HG03460 (cell line): ENCODE results near the gene HERC2.

ENCODE experiments used
- ATAC-seq: cut with Tn5 transposase; IDR thresholded peaks from one replicate; pipeline ENCODE4 v1.9.1; 2021; ENCODE audit not compliant: unreplicated experiment

HERC2 gene

DNA sequence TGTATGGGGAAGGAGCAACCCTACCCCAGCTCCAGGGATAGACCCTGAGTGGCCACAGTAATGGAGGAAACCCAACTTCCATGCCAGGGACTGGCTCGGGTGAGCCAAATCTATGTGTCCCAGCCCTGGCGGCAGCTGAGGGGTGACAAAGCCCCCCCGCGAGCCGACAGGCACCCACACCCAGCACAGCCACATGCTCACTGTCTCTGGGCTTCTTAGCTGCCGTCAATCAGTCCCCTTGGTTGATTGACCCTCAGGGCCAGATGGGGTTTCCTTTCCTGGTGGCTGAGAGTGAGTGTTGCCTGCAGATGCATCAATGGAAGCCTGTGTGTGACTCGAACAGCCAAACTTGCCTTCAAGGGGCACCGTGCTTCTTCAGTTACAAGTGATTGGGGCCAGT, 220.8 kb downstream of the HERC2 start:
- no peak for ATAC-seq

DNA sequence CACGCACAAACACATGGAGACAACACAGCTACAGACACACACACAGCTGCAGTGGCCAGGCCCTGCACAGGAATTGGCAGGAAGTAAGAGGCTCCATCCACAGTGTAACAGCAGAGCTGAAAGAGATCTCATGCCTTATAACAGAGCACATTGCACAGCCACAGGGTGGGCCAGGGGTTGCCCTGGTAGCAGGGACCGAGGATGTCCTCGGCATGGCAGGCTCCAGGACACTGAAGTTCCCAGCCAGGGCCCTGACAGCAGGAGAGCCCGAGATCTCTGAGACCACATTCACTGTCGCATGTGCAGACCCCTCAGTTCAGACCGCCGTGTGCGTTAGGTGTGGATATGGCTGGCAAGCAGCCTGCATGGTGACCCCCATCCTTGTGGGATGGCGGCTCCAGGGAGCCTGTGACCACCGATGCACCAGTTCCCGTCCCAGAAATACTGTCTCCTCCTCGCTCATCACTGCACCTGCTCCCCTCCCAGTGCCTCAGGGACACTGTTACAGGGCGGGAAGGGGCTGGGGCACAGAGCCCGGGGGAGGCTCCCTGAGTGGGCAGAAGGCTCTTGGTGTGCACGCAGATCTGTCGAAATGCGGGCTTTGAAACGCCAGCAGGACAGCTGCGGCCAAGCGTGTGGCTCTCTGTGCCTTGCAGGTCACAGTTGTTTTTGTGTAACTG, 221.3 kb downstream of the HERC2 start:
- no peak for ATAC-seq

DNA sequence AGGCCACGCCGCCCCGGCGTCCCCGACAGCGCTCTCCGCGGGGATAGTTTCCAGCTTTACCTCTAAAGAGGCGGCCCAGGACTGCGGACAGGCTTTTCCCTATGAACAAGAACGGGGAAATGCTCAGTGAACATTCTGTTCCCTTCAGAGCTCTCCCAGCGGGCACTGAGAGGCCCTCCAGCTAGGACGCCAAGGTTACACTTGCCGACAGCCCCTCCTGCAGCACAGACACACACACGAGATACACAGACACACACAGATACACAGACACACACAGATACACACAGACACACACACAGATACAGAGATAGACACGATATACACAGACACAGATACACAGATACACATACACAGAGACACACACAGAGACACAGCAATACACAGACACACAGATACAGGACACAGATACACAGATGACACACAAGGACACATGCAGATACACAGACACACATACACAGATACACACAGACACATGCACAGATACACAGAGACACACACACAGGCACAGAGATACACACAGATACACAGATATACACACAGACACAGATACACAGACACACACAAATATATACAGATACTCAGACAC, 222.3 kb downstream of the HERC2 start:
- ATAC-seq: no peak

DNA sequence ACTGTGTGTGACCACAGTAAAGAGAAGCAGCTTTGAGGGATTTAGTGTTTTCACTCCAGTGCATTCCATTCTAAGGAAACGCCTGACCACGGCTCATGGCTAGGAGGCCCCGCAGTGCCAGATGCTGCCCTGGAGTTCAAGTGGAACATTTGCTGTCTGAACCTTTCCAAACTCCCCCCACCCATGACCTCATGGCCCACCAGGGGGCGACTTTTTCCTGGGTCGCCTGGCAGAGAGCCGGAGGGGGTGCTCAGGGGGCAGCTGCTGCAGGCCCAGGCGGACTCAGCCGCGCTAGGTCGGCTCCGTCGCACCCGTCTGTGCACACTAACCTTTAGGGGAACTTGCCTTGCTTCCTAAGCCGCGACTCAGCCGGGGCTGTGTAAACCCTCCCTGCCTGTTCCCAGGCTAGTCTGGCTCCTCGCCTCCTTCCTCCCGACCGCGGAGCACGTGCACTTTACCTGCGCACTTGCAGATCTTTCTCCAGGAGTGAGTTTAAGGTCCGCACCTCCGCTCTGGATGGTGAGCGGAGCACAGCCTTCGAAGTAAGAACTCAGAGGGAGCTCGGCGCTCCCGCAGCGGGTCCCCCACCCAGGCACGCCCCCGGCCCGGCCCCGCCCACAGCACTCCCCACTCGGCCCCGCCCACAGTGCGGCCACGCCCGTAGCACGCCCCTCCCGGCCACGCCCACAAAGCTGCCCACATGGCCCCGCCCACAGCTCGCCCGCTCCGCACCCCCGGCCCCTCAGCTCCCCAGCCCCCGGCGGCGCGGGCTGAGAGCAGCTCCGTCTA, 223.0 kb downstream of the HERC2 start, which contains the start of gene OCA2:
TSS of gene OCA2 (minus strand) at position 550 of the 789 bp plus-strand sequence. CDS start 17,441 bp downstream, outside the sequence.
- no peak for ATAC-seq

DNA sequence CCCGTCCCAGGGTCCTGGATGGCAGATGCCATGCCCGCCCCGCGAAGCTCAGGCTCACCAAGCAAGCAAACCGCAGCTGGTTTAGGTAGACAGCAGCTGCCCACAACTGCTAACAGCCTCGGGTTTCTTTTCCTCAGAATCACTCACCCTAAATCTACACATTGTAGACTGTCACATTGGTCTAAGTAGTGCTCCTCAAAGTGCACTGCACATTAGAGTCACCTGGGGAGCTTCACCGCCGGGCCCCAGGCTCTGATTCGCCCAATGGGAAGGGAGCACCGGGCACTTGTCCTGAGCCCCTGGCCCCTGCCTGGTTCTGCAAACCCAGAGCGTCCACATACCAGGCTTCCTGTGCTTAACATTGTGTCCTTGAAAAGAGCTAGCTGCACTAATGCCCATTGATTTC, 223.6 kb downstream of the HERC2 start:
- ATAC-seq: no peak

DNA sequence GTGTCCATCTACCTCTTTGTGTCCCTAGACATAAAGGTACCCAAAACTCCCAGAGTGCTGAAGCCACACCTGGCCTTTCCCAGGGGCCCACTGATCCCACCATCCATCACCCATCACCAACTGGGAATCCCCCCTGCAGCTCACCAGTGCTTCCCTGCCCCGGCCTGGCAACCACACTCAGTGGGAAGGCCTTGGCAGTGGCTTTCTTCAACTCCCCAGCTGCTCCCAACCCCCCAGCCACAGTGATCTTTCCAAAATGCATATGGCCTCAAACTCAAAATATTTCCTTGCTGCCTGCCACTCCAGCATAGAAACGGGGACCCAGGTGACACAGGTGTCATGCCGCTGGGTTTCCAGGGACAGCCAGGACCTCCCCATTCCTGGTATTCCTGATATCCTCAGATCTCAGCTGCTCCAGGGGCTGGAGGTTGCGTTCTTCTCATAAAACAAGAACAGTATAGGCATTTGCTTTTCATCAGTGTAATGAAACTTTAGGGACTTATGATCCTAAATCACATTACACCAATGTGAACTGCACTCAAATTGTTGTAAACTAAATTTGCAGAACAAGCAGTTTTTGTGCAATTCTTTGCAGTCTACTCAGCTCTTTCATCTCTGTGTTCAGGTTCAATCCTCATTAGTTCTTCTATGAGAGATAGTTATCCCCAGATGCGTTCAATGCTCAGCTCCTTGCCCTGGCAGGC, 224.2 kb downstream of the HERC2 start:
- no peak for ATAC-seq

DNA sequence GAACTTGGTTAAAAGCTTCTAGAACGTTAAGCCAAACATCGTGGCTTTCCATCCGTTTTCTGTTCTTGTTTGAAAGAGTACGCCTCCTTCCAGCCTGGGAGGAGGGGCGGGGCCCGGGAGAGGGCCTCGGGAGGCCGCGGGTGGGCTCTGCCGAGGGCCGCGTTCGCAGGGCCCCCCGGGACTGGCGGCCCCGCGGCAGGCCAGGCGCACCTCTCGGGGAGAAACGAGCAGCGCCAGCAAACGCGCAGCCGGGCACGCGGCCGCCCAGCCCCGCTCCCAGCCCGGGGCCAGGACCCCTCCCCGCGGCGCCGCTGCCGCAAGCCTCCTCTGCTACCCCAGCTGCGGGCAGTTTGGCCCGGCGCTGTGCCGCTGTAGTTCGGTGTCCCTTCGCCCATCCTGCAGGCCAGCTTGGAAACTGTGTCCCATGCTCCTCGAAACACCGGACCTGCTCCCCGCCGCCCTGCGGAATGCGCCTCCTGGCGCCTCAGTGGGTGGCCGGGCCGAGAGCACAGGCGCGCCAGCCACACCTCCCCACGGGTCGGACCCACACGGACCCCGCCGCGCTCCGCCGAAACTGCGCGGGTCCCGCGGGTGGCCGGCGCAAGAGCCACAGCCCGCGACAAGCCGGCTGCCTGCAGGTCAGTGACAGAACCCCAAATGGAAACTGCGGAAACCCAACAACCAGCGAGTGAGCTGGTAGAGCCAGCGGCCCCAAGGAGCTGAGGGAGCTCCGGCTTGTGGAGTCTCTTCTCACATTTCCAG, 225.1 kb downstream of the HERC2 start:
- no peak for ATAC-seq

DNA sequence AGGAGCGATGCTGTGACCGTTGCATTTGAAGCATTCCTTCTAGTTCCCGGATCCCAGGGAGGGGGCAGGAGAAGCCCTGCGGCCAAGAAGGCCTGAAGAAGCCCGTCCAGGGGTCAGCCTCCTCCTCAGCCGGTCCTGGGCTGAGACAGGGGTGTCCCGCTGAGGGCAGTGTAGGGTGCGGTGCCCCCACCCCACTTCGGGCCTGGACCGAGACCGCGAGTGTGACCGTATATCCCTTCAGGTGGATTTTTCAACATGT, 225.6 kb downstream of the HERC2 start:
- ATAC-seq: peak; percentile 5

DNA sequence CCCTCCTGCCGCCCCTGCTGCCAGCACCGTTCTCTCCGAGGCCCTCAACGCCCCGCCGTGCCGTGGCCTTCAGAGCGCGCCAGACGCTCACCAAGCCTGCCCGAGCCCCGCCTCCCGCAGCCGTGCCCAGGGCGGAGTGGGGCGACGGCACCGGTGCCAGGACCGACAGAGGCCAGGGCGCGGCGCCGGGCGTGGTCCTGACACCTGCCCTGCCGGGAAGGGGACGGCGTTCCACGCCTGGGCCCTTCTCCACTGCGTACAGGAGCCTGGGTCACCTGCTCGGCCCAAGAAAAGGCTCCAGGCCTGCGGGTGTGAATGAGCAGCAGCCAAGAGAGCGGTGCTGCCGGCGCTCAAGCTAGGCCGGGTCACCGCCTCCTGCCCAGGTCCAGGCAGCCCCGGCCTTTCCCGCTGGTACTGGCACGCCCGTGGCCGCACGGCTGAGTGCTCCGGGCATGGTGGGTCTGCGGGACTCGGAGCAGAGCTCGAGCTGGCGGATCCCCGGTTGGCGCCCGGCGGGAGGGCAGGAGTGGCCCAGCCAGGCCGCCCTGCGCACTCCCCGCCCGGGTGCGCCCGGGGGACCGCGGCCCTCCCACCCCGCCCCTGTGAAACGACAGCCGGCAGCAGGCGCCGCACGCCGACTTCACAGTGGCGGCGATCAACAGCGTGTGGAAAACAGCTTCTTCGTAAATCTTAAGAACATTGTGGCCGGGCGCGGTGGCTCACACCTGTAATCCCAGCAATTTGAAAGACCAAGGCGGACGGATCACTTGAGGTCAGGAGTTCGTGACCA, 227.1 kb downstream of the HERC2 start:
- no peak for ATAC-seq

DNA sequence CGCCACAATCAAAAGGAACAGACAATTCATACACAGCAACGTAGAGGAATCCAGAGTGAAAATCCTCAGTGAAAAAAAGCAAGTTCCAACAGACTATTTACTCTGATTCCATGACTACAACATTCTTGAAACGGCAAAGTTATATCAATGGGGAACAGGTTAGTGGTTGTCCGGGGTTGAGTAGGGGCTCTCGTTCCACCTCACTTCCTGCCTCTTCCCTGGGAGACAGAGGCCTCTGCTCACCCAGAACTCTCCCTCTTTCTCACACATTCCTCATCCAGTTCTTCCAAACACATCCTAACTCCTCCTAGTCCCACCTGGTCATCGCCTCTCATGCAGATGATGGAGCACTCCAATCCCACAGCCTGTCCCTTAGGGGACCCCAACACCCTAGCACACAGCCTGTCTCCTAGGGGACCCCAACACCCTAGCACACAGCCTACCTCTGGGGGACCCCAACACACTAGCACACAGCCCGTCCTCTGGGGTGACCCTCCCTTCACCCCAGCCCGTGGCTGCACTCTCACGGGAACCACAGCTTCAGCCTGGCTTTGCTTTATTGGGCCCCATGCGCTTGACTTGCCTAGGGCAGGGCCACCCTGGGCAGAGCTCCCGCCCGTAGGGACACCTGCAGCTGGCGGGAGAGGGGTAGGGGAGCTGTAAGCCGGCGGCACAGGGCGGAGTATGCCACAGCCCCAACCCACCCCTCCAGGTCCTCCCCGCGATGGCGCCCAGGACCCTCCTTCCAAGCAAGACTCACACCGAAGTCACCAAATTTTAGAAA, 228.0 kb downstream of the HERC2 start:
- ATAC-seq: no peak

DNA sequence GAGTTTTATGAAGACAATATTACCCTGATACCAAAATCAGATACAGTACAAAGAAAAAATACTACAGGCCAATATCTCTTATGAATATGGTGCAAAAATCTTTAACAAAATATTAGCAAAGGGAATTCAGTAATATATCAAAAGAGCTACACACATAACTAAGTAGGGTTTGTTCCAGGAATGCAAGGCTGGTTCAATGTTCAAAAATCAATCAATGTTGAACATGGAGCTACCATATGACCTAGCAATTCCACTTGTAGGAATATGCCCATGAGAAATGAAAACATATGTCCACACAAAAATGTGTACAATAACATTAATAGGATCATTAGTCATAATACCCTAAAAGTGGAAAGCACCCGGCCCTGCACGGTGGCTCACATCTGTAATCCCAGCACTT, 230.7 kb downstream of the HERC2 start:
- no peak for ATAC-seq

DNA sequence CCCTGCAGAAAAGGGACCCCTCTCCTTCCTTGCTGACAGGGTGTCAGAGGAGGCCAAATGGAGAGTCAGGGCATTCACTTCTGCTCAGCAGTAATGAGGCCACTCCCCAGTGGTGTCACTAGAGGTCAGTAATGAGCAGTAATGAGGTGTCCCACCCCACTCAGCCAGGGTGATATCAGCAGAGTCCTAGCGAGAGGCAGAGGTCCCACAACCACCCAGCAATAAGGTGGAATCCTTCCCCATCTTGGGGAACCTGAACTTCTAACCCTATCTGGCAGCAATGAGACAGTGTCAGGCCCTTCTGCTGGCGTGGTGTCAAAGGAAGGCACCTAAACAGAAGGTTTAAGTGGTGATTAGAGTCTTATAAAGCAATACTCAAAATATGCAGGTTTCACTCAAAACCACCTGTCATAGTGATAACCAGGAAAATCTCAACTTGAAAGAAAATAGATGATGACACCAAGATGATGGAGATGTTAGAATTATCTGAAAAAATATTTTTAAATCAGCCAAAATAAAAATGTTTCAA, 235.7 kb downstream of the HERC2 start:
- peak; percentile 98 for ATAC-seq

DNA sequence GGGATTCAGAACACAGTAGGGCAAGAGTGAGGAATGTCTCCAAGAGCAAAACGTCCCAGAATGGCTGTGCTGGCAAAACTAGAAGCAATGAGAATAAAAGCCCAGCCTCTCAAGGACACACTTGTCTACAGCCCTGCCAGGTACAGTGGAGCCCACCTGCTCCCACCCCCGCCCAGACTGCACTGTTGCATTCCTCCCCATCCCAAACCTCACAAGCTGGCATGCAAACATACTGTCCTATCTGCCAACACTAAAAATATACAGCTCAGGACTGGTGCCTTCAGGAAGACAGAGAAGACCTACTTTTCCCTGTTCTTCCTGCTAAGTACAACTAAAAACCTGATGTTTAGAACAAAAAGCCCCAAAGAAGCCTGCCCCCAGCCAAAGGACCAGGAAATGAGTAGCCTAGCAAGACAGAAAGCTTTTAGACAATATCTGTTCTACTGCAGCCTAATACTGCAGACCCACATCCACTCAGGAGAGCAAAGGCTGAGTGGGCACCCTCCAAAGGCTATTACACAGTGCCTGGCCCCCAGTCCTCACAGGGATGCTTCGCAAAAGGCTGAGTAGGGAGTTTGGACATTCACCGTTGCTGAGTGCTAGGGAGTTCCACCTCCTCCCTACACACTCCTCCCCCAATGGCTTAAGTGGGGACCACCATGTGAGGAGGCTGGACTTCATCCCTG, 236.3 kb downstream of the HERC2 start:
- ATAC-seq: no peak

DNA sequence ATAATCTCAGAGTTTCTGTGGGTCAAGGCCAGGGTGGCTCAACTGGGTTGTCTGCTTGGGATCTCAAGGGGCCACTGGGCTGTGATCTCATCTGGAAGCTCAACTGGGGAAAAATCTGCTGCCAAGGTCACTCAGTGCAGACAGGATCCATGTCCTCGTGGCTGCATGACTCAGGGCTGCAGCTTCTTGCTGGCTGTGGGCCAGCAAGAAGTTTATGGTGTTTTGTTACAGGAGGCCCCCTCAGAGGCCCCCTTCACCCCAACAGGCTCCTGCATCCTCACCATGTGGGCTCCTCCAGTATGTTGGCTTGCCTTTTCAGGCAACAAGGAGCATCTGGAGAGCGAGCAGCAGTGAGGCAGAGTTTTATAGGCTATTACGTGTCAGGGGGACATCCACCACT, 237.4 kb downstream of the HERC2 start:
- no peak for ATAC-seq

DNA sequence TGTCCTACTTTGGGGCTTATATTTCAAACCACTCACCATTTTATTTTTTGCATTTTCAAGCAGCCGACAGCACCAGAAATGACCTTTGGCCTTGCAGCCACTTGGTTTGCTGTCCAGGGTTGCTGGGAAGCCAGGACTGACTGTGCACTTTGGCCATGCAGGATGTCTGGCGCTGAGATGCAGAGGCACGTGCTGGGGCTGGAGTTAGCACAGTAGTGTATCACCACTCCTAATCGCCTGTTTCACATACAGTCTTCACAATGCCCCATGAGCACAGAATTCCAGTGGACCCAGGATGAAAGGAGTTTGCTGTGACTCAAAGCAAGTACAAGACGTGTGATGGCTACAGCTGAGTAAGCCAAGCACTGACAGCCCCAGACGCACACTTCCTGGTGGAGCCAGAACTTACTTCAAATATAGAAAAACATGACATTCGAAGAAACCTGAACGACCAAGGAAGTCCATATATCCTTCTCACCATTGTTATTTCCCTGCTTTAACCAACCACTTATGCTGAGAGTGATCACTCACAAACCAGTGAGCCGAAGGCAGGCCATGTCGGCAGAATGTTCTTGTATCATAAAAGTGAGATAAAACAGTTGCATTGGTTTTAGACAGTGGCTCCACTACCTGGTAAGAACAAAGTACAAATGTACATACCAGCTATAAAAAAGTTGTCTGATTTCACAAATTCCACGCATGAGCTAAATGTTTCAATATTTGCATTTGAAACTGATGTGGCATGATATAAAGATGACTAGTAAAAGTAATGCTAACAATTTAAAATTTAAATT, 238.9 kb downstream of the HERC2 start:
- ATAC-seq: no peak

DNA sequence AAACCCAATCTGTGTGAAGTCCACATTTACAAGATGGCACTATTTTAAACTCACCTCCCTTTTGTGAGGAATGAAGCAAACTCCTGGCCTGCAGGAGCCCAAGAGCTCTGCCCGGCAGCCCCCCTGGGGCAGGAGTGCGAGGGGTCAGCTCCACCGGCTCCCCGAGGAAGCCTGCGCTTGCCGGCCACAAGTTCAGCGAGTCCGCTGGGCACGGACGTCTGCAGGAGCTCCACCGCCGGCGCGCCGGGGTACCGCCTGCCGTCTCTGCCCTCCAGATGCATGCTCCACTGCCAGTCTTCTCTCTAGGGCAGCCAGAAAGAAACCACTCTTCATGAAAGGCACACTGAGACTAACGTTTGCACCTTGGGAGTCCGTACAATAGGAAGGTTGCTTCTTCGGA, 240.4 kb downstream of the HERC2 start:
- no peak for ATAC-seq

DNA sequence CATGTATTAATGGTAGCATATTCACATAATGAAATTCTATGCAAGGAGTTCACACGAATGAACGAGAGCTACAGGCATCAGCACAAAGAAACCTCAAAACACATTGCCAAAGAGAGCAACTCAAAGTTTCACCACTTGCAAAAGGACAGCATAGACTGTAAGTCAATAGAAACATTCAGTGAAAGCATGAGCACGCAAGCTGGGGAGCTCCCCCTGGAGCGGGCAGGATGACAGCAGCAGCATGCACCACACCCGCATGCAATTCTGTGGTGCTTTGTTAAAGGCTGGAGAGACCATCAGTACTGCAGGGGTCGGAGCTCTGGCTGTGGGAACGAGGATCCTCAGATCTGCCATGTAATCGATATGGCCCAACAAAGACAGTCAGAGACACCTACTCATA, 241.6 kb downstream of the HERC2 start:
- no peak for ATAC-seq
